Uterine smooth muscle cell (primary cell): ENCODE measurements around the gene SYT7. TPM values are rescaled to one million over a fixed set of nuclear protein-coding genes. Genes with fewer than 3 reads are reported as not detected.

Source experiments
- total RNA-seq: library from RNA; depleted of rRNA; stranded (reverse); fragments of >200 nt; gene quantifications from 2 replicates; pipeline ENCODE4 v1.2.3, GENCODE V29; 2014

The SYT7 gene
- 31.4 and 43.6 TPM in 2 replicates for total RNA-seq

GRCh38 chr11:61581030-61581928 is at the start of gene SYT7:
Gene SYT7, minus strand, starts transcription at chr11:61581076. Its CDS starts 256 bp downstream, at chr11:61580820.

GRCh38 chr11:61507962-61508861 is 72.7 kb downstream of the SYT7 start, which contains the start of gene LRRC10B:
Gene LRRC10B, plus strand, starts transcription at chr11:61508749. Its CDS starts 250 bp downstream, at chr11:61508999.

Other genes with a start within 250 kb of the SYT7 start
- gene DDB1, start 248.0 kb downstream of the SYT7 start, total RNA-seq = 353 and 373 TPM in 2 replicates
- gene TKFC, start 247.8 kb downstream of the SYT7 start, total RNA-seq = 18.8 and 26.5 TPM in 2 replicates
- gene CYB561A3, start 219.2 kb downstream of the SYT7 start, total RNA-seq = 33.6 and 43.5 TPM in 2 replicates
- gene TMEM138, start 218.7 kb downstream of the SYT7 start, total RNA-seq = 15.4 and 19.0 TPM in 2 replicates
- gene TMEM216, start 188.5 kb downstream of the SYT7 start, total RNA-seq = 8.3 and 8.5 TPM in 2 replicates
- gene CPSF7, start 151.1 kb downstream of the SYT7 start, total RNA-seq = 15.4 and 16.6 TPM in 2 replicates
- 33.8 and 35.1 TPM in 2 replicates for gene SDHAF2, start 151.0 kb downstream of the SYT7 start, total RNA-seq
- 0.22 TPM in 1 of 2 replicates, not detected in the other for gene LRRC10B, start 72.3 kb downstream of the SYT7 start, total RNA-seq
- 3.5 and 3.8 TPM in 2 replicates for gene DAGLA, start 99.3 kb upstream of the SYT7 start, total RNA-seq
- gene MYRF, start 171.6 kb upstream of the SYT7 start, total RNA-seq = 0.25 and 0.55 TPM in 2 replicates
- gene TMEM258, start 211.5 kb upstream of the SYT7 start, total RNA-seq = 38.6 and 78.7 TPM in 2 replicates
- 16.0 and 74.3 TPM in 2 replicates for gene FEN1, start 211.8 kb upstream of the SYT7 start, total RNA-seq
- 105 and 168 TPM in 2 replicates for gene FADS1, start 235.9 kb upstream of the SYT7 start, total RNA-seq
- 384 and 476 TPM in 2 replicates for gene FADS2, start 247.2 kb upstream of the SYT7 start, total RNA-seq